ENCODE data around the gene VPS41. TPM values are rescaled to one million over a fixed set of nuclear protein-coding genes. Genes with fewer than 3 reads are reported as not detected.

The VPS41 gene
- total and polyA plus RNA-seq, 10 donors: 11.2 to 97.4 (median 66.2) TPM

GRCh38 chr7:38675494-38676106 is 233.4 kb downstream of the VPS41 start:
- peak overlapping the region in 1 of 8 donors; percentile 65 for H3K27ac ChIP-seq
- intact Hi-C loops (cut with DNase I; ENCODE audit: low total_unique reads): no loop called here
- H3K9me3 ChIP-seq: no peaks in the 10 kb centered on the region
- H3K4me1 ChIP-seq: peaks cover 0 to 8% (median 0%) of the 10 kb centered on the region in 6 donors
- DNase-seq: no peak
- H3K36me3 ChIP-seq: no peaks in the 10 kb centered on the region
- no peaks in the 10 kb centered on the region for H3K27me3 ChIP-seq (replicated peaks in 1 of 7)
- 64 to 89% (median 86%) methylated on average over 8 of the region's 8 CpGs for WGBS, 5 donors
- TF ChIP-seq POLR2A (IDR thresholded peaks at IDR 0.05): no peak
- TF ChIP-seq, protein P1, sequence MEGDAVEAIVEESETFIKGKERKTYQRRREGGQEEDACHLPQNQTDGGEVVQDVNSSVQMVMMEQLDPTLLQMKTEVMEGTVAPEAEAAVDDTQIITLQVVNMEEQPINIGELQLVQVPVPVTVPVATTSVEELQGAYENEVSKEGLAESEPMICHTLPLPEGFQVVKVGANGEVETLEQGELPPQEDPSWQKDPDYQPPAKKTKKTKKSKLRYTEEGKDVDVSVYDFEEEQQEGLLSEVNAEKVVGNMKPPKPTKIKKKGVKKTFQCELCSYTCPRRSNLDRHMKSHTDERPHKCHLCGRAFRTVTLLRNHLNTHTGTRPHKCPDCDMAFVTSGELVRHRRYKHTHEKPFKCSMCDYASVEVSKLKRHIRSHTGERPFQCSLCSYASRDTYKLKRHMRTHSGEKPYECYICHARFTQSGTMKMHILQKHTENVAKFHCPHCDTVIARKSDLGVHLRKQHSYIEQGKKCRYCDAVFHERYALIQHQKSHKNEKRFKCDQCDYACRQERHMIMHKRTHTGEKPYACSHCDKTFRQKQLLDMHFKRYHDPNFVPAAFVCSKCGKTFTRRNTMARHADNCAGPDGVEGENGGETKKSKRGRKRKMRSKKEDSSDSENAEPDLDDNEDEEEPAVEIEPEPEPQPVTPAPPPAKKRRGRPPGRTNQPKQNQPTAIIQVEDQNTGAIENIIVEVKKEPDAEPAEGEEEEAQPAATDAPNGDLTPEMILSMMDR (IDR thresholded peaks at IDR 0.05 in 8 of 11, conservative IDR thresholded peaks at IDR 0.05 in 3 of 11): no peak
- TF ChIP-seq POLR2AphosphoS5 (IDR thresholded peaks at IDR 0.05): no peak
- H3K4me3 ChIP-seq: no peak overlapping the region

DNA sequence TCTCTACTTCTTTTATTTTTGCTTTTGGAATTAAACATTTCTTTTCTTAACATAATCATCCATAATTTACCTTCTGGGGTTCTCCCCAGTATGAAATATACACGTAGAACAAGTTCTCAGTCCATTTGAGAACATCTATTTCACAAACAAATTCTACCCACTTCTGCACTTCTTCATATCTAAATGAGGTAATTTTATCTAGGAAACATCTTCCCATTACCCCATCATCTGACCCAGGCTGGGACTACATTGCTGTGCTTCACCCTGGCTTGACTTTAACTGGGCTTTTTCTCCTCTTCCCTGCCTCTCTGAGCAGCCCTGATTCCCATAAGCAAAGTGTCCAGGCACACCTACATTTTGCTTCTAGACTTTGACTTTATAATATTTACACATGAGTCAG is 234.5 kb downstream of the VPS41 start:
- Histone ChIP-seq H3K9me3 (no peaks in the 10 kb centered on the region), H3K4me1 (peaks cover 0 to 8% (median 0%) of the 10 kb centered on the region in 6 donors), H3K27ac (peak overlapping the region in 3 of 8 donors; percentile 59 to 65 (median 62)), H3K4me3 (no peak overlapping the region), H3K27me3 (replicated peaks in 1 of 7) (no peaks in the 10 kb centered on the region), H3K36me3 (no peaks in the 10 kb centered on the region)
- WGBS, 5 donors: 37 to 76% (median 49%) methylated on average over 1 of the region's 1 CpG
- TF ChIP-seq POLR2A (IDR thresholded peaks at IDR 0.05) (no peak), POLR2AphosphoS5 (IDR thresholded peaks at IDR 0.05) (no peak)
- TF ChIP-seq, protein P1 (IDR thresholded peaks at IDR 0.05 in 8 of 11, conservative IDR thresholded peaks at IDR 0.05 in 3 of 11): no peak
- intact Hi-C loops (cut with DNase I; ENCODE audit: low total_unique reads): no loop called here
- no peak for DNase-seq

DNA sequence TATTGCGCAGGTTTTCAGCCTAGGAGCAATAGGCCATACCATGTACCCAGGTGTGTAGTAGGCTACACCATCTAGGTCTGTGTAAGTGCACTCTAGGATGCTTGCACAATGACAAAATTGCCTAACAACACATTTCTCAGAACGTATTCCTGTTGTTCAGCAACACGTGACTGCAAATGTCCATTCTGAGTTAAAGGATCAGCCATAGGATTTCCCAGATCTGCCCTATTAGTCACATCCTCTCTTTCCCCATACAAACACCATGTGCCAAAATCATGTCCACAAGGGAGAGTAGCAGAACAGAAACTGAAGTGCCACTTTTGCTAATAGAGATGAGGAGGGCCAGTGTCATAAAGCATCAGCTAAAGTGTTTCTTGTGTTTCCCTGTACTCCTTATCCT is 235.2 kb downstream of the VPS41 start:
- H3K4me3 ChIP-seq: no peak overlapping the region
- peak in 1 of 3 donors; percentile 15 for TF ChIP-seq POLR2AphosphoS5 (IDR thresholded peaks at IDR 0.05)
- TF ChIP-seq POLR2A (IDR thresholded peaks at IDR 0.05): no peak
- TF ChIP-seq, protein P1 (IDR thresholded peaks at IDR 0.05 in 8 of 11, conservative IDR thresholded peaks at IDR 0.05 in 3 of 11): no peak
- DNase-seq: no peak

More for the DNA sequence above, 235.2 kb downstream of the VPS41 start:
- Histone ChIP-seq H3K36me3 (no peaks in the 10 kb centered on the region), H3K4me1 (peaks cover 0 to 8% (median 0%) of the 10 kb centered on the region in 6 donors), H3K27ac (peak overlapping the region in 3 of 8 donors; percentile 59 to 65 (median 62)), H3K27me3 (replicated peaks in 1 of 7) (no peaks in the 10 kb centered on the region), H3K9me3 (no peaks in the 10 kb centered on the region)
- 55 to 85% (median 59%) methylated on average over 3 of the region's 3 CpGs for WGBS, 5 donors
- intact Hi-C loops (cut with DNase I; ENCODE audit: low total_unique reads): no loop called here

Other genes starting within 250 kb of the VPS41 start
- under 1 TPM in 2 of 7 donors, not detected in 5; 0.23 to 0.54 TPM for gene POU6F2, start 68.7 kb upstream of the VPS41 start, total RNA-seq
- gene POU6F2, start 68.7 kb upstream of the VPS41 start, polyA plus RNA-seq: under 1 TPM in 1 of 3 donors, not detected in 2; 0.04 TPM